Measurements from ENCODE around the gene EHBP1.
A peak's percentile ranks its signal among the peaks of the same experiment; 100 is the strongest.

EHBP1 gene

DNA sequence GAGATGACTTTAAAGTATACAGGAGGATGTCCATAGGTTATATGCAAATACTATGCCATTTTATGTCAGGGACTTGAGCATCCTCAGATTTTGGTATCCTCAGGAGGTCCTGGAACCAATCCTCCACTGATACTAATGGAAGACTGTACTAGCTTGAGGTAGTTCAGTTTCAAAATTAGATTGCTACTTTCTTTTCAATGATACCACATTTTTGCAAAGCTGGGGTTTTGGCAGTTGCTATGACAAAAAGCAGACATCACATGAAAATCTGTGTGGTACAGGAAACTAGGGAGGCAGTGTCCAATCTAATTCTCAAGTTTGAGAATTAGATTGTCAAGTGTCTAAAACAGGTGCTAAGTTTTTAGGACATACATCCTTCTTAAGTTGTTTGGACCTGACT is 14.2 kb downstream of the EHBP1 start:
- TF ChIP-seq, protein P1, sequence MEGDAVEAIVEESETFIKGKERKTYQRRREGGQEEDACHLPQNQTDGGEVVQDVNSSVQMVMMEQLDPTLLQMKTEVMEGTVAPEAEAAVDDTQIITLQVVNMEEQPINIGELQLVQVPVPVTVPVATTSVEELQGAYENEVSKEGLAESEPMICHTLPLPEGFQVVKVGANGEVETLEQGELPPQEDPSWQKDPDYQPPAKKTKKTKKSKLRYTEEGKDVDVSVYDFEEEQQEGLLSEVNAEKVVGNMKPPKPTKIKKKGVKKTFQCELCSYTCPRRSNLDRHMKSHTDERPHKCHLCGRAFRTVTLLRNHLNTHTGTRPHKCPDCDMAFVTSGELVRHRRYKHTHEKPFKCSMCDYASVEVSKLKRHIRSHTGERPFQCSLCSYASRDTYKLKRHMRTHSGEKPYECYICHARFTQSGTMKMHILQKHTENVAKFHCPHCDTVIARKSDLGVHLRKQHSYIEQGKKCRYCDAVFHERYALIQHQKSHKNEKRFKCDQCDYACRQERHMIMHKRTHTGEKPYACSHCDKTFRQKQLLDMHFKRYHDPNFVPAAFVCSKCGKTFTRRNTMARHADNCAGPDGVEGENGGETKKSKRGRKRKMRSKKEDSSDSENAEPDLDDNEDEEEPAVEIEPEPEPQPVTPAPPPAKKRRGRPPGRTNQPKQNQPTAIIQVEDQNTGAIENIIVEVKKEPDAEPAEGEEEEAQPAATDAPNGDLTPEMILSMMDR (IDR thresholded peaks at IDR 0.05; ENCODE audit: extremely low read depth, insufficient read depth, missing control alignments), result no peak
- in situ Hi-C loops (cut with MboI; ENCODE audit: low pct_unique_long_range_greater_than_20kb, low sequenced_read_pairs, unreplicated experiment), result no loop called here

DNA sequence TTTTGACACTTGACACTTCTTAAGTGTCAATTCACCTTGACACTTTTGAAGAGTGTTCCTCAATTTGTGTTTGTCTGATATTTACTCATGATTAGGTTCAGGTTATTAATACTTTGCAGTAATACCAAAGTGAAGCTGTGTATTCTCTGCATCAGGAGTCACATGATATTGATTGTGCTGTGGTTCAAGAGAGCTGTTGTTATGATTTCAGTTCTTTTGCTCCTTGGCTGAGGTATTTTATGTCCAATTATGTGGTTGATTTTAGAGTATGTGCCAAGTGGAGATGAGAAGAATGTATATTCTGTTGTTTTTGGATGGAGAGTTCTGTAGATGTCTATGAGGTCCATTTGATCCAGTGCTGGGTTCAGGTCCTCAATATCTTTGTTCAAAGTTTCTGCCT is 17.2 kb downstream of the EHBP1 start:
- TF ChIP-seq, protein P1 (IDR thresholded peaks at IDR 0.05; ENCODE audit: extremely low read depth, insufficient read depth, missing control alignments), result no peak
- in situ Hi-C loops (cut with MboI; ENCODE audit: low pct_unique_long_range_greater_than_20kb, low sequenced_read_pairs, unreplicated experiment), result no loop called here
- DNase-seq (ENCODE audit: low spot score), result no peak

More for the DNA sequence above, 14.2 kb downstream of the EHBP1 start:
- DNase-seq (ENCODE audit: low spot score), result no peak

GRCh38 chr2:62723253-62723652 is 17.7 kb downstream of the EHBP1 start:
- TF ChIP-seq, protein P1 (IDR thresholded peaks at IDR 0.05; ENCODE audit: extremely low read depth, insufficient read depth, missing control alignments), result no peak
- no peak for DNase-seq (ENCODE audit: low spot score)
- in situ Hi-C loops (cut with MboI; ENCODE audit: low pct_unique_long_range_greater_than_20kb, low sequenced_read_pairs, unreplicated experiment), result no loop called here

DNA sequence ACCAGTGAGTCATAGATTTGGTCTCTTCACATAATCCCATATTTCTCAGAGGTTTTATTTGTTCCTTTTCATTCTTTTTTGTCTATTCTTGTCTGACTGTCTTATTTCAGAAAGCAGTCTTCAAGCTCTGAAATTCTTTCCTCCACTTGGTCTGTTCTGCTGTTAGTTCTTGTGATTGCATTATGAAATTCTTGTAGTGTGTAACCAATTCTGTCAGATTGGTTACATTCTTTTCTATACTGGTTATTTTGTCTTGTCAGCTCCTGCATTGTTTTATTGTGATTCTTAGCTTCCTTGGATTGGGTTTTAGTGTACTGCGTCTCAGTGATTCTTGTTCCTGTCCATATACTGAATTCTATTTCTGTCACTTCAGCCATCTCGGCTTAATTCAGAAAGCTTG is 18.6 kb downstream of the EHBP1 start:
- in situ Hi-C loops (cut with MboI; ENCODE audit: low pct_unique_long_range_greater_than_20kb, low sequenced_read_pairs, unreplicated experiment), result no loop called here
- TF ChIP-seq, protein P1 (IDR thresholded peaks at IDR 0.05; ENCODE audit: extremely low read depth, insufficient read depth, missing control alignments), result no peak
- no peak for DNase-seq (ENCODE audit: low spot score)

- in situ Hi-C loops (cut with MboI; ENCODE audit: low pct_unique_long_range_greater_than_20kb, low sequenced_read_pairs, unreplicated experiment), result no loop called here
- no peak for DNase-seq (ENCODE audit: low spot score)
- TF ChIP-seq, protein P1 (IDR thresholded peaks at IDR 0.05; ENCODE audit: extremely low read depth, insufficient read depth, missing control alignments), result peak; percentile 27
Measured at GRCh38 chr2:62724886-62725711, 19.6 kb downstream of the EHBP1 start.

GRCh38 chr2:62725712-62726055 is 20.2 kb downstream of the EHBP1 start:
- DNase-seq (ENCODE audit: low spot score), result no peak
- TF ChIP-seq, protein P1 (IDR thresholded peaks at IDR 0.05; ENCODE audit: extremely low read depth, insufficient read depth, missing control alignments), result no peak
- in situ Hi-C loops (cut with MboI; ENCODE audit: low pct_unique_long_range_greater_than_20kb, low sequenced_read_pairs, unreplicated experiment), result no loop called here

Data from GM13977 (cell line).